ENCODE results near the gene RFX2. TPM values are rescaled to one million over a fixed set of nuclear protein-coding genes. Genes with fewer than 3 reads are reported as not detected.

Gene RFX2
- total RNA-seq = 9.0 and 12.1 TPM in 2 replicates

DNA sequence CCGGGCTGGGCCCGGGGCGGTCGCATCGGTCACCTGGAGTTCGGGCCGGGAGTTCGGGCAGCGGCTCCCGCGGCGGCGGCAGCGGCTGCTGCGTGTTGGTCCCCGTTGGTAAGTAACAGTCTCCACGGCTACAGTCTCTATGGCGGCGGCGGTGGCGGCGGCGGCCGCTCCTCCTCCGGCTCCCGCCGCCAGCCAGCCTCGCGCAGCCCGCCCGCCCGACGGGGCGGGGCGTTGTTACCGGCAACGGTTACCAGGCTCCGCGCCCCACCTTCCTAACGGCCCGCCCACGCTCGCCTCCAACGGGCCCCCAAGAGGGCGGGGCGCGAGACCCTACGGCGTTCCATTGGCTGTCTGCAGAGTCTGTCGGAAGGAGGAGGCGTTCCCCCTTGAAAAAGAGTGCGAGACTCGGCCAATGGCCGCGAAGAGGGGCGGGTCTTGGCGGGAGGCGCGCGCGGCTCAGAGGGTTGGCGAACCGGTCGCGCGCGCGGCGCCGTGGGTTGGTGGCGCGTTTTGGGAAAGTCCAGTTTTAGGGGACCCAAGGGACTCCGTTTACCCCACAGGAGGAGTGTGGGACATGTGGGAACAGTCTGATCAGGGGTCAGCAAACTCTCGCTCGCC, at the start of gene RFX2:
TSS of gene RFX2 (minus strand) at position 141 of the 618 bp plus-strand sequence. CDS start 63,004 bp downstream, outside the sequence.

DNA sequence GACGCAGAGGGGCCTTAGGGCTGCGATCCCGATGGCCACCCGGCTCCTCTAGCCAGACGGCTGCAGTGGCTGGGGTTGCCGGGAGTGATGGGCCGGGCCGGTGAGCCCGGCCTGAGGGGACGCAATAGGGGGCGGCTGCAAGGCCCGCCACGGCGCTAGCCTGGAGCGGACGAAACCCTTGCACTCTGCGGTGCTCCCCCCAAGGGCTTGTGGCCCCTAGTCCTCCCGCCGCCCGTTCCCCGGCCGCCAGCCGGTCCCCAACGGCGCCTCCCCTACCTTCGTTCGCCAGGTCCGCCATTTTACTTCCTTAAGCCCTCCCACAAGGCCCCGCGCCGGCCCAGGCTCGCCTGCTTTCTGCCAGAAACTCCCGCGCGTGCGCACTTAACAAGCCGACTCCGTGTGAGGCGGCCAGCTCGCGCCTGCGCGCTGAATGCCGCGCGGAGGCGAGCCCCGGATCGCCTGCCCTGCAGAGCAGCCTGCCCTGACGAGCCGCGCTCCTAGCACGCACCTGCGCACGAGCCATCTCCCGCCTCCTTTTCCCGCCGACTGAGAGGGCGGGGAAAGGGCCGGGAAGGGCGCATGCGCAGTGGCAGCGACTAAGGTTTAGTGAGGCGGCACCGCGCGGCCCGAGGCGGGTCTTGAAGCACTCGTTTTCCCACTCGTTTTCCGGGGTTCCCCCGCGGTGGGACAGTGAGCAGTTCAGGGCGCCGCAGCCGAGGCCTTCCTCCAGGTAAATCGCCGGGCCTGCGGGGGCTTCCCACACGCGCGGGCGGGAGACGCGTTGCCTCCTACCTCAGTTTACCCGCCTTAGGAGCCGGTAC, 132.3 kb downstream of the RFX2 start, which contains the start of gene RANBP3:
TSS of gene RANBP3 (minus strand) at position 356 of the 821 bp plus-strand sequence. CDS start at position 298, 58 bp downstream.

Other genes starting within 250 kb of the RFX2 start
- gene FUT5, start 240.0 kb downstream of the RFX2 start, total RNA-seq = not detected in 2 replicates
- 290 and 337 TPM in 2 replicates for gene NDUFA11, start 206.7 kb downstream of the RFX2 start, total RNA-seq
- 8.6 and 11.1 TPM in 2 replicates for gene VMAC, start 205.6 kb downstream of the RFX2 start, total RNA-seq
- 4.9 and 6.0 TPM in 2 replicates for gene CAPS, start 196.2 kb downstream of the RFX2 start, total RNA-seq
- gene RANBP3, start 132.4 kb downstream of the RFX2 start, total RNA-seq = 52.1 and 76.6 TPM in 2 replicates
- gene ACSBG2, start 25.2 kb upstream of the RFX2 start, total RNA-seq = not detected in 2 replicates
- gene MLLT1, start 169.5 kb upstream of the RFX2 start, total RNA-seq = 6.7 and 10.9 TPM in 2 replicates
- not detected in 2 replicates for gene ACER1, start 223.1 kb upstream of the RFX2 start, total RNA-seq

Measured in smooth muscle cell of trachea (primary cell).